ENCODE measurements around the gene CACNA2D2.

The CACNA2D2 gene

DNA sequence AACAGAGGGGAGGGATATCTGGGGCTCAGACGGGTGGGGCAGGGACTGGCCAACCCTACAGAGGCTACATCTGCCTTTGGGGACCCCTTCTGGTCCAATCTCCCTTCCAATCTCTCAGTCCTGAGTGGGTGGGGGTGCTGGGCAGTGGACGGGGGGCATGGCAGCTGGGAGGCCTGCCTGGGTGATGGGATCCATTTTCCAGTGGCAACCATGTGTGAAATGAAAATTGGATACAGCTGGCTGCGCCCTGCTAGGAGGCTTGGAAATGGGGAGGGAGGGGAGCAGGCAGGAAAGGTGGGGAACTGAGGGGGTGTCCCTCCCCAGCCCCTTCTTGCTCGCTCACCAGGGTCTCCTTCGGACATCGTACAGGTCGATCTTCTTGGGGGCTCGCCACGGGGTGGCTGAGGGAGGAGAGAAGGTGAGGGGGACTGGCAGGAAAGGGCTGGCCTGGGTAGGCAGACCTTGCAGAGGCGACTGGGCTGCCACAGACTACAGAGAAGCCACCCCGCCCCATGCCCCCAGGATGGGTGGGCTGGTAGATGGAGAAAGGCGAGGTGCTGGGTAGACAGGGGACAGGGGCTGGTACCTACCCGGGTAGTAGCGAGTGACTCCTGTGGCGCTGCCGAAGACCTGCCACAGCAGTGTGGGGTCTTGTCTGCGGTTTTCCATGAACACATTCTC, 122.9 kb downstream of the CACNA2D2 start:
- no peak overlapping the region for H3K27ac ChIP-seq (ENCODE audit: low read depth, low read length)
- no peaks in the 10 kb centered on the region for H3K27me3 ChIP-seq (ENCODE audit: low read length)
- no peaks in the 10 kb centered on the region for H4K20me1 ChIP-seq (ENCODE audit: low read depth, low read length)
- H3K79me2 ChIP-seq (ENCODE audit: insufficient read depth, low read length): no peaks in the 10 kb centered on the region
- H3F3A ChIP-seq (ENCODE audit: insufficient read depth): no peaks in the 10 kb centered on the region
- no peaks in the 10 kb centered on the region for H3K9me2 ChIP-seq (replicated peaks; ENCODE audit: insufficient read depth, low read length)
- H2AFZ ChIP-seq (ENCODE audit: low read depth, low read length, severe bottlenecking): no peak overlapping the region
- TF ChIP-seq EZH2phosphoT487 (conservative IDR thresholded peaks at IDR 0.05; ENCODE audit: low read length): no peak
- TF ChIP-seq CTCF (IDR thresholded peaks at IDR 0.05; ENCODE audit: insufficient read depth, low read length, poor library complexity, severe bottlenecking): no peak
- H3K4me3 ChIP-seq (ENCODE audit: insufficient read depth, low read length, poor library complexity, severe bottlenecking): no peak overlapping the region
- no peak overlapping the region for H3K9ac ChIP-seq (ENCODE audit: low read length)
- no peak overlapping the region for H3K4me2 ChIP-seq (ENCODE audit: low read depth, low read length, poor library complexity, severe bottlenecking)
- no peaks in the 10 kb centered on the region for H3K36me3 ChIP-seq (ENCODE audit: low read length)
- H3K9me3 ChIP-seq (ENCODE audit: insufficient read depth, low read length): no peaks in the 10 kb centered on the region

DNA sequence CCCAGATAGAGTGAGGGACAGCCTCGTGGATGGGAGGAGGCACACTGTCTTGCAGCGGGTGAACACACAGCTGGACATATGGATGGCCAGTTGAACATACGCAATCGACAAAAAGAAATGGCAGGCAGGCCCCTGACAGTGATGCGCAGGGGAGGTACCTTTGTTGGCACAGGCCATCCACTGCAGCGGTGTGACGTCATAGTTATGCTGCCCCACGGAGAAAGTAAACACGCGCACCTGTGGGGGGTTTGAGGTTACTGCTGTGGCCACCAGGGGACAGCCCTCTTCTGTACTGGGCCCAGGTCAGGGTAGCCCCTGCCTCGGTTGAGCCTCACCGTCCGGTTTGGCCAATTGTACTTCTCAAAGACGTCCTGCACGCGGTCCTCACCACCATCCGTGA, 124.7 kb downstream of the CACNA2D2 start:
- H4K20me1 ChIP-seq (ENCODE audit: low read depth, low read length): no peaks in the 10 kb centered on the region

GRCh38 chr3:50378024-50378423, 125.4 kb downstream of the CACNA2D2 start:
- Histone ChIP-seq H3K9ac (ENCODE audit: low read length) (no peak overlapping the region), H3K79me2 (ENCODE audit: insufficient read depth, low read length) (no peaks in the 10 kb centered on the region), H3F3A (ENCODE audit: insufficient read depth) (no peaks in the 10 kb centered on the region), H3K9me3 (ENCODE audit: insufficient read depth, low read length) (no peaks in the 10 kb centered on the region), H3K9me2 (replicated peaks; ENCODE audit: insufficient read depth, low read length) (no peaks in the 10 kb centered on the region), H3K36me3 (ENCODE audit: low read length) (no peaks in the 10 kb centered on the region), H2AFZ (ENCODE audit: low read depth, low read length, severe bottlenecking) (no peak overlapping the region), H3K4me3 (ENCODE audit: insufficient read depth, low read length, poor library complexity, severe bottlenecking) (no peak overlapping the region), H3K4me2 (ENCODE audit: low read depth, low read length, poor library complexity, severe bottlenecking) (no peak overlapping the region), H4K20me1 (ENCODE audit: low read depth, low read length) (no peaks in the 10 kb centered on the region), H3K27ac (ENCODE audit: low read depth, low read length) (no peak overlapping the region), H3K27me3 (ENCODE audit: low read length) (no peaks in the 10 kb centered on the region)
- no peak for TF ChIP-seq EZH2phosphoT487 (conservative IDR thresholded peaks at IDR 0.05; ENCODE audit: low read length)
- TF ChIP-seq CTCF (IDR thresholded peaks at IDR 0.05; ENCODE audit: insufficient read depth, low read length, poor library complexity, severe bottlenecking): no peak

More for the DNA sequence above, 124.7 kb downstream of the CACNA2D2 start:
- Histone ChIP-seq H3K79me2 (ENCODE audit: insufficient read depth, low read length) (no peaks in the 10 kb centered on the region), H3K9ac (ENCODE audit: low read length) (no peak overlapping the region), H3K27ac (ENCODE audit: low read depth, low read length) (no peak overlapping the region), H3F3A (ENCODE audit: insufficient read depth) (no peaks in the 10 kb centered on the region), H3K36me3 (ENCODE audit: low read length) (no peaks in the 10 kb centered on the region), H3K27me3 (ENCODE audit: low read length) (no peaks in the 10 kb centered on the region), H2AFZ (ENCODE audit: low read depth, low read length, severe bottlenecking) (no peak overlapping the region), H3K9me2 (replicated peaks; ENCODE audit: insufficient read depth, low read length) (no peaks in the 10 kb centered on the region), H3K4me2 (ENCODE audit: low read depth, low read length, poor library complexity, severe bottlenecking) (no peak overlapping the region), H3K9me3 (ENCODE audit: insufficient read depth, low read length) (no peaks in the 10 kb centered on the region), H3K4me3 (ENCODE audit: insufficient read depth, low read length, poor library complexity, severe bottlenecking) (no peak overlapping the region)
- no peak for TF ChIP-seq EZH2phosphoT487 (conservative IDR thresholded peaks at IDR 0.05; ENCODE audit: low read length)
- no peak for TF ChIP-seq CTCF (IDR thresholded peaks at IDR 0.05; ENCODE audit: insufficient read depth, low read length, poor library complexity, severe bottlenecking)

All from SU-DHL-6 (cell line).